Effector memory CD4-positive, alpha-beta T cell (primary cell): Measurements from ENCODE around the gene CXCR4.
"Not testable (repeated sequence)": the region's sequence is repeated elsewhere in the genome, so short reads cannot be mapped to it uniquely, and the experiment has no call there.

Source experiments
- DNase-seq, 3 donors: peaks; one replicate each; pipeline ENCODE4 v3.0.0-alpha.2; 2020
- H3K27ac ChIP-seq: 2 replicates; pipeline ENCODE4 v1.7.0; 2013; ENCODE audit warnings: mild to moderate bottlenecking, low read length, moderate library complexity; ENCODE audit not compliant: insufficient read depth, poor library complexity, severe bottlenecking
- H3K27me3 ChIP-seq: replicated peaks from 2 replicates; pipeline ENCODE4 v1.7.0; 2013; ENCODE audit warnings: mild to moderate bottlenecking, low read length; ENCODE audit not compliant: insufficient read depth, control insufficient read depth, poor library complexity, severe bottlenecking
- H3K36me3 ChIP-seq: 2 replicates; pipeline ENCODE4 v1.7.0; 2013; ENCODE audit warnings: mild to moderate bottlenecking, low read length, moderate library complexity; ENCODE audit not compliant: control insufficient read depth, insufficient read depth
- H3K4me1 ChIP-seq: 2 replicates; pipeline ENCODE4 v1.7.0; 2013; ENCODE audit warnings: low read length, mild to moderate bottlenecking; ENCODE audit not compliant: control insufficient read depth, insufficient read depth, poor library complexity, severe bottlenecking
- H3K4me3 ChIP-seq: 2 replicates; pipeline ENCODE4 v1.7.0; 2013; ENCODE audit warnings: low read length, low read depth, mild to moderate bottlenecking; ENCODE audit not compliant: insufficient read depth, poor library complexity, severe bottlenecking
- H3K9me3 ChIP-seq: 2 replicates; pipeline ENCODE4 v1.7.0; 2013; ENCODE audit warnings: mild to moderate bottlenecking, low read length, moderate library complexity; ENCODE audit not compliant: control insufficient read depth

Gene CXCR4

GRCh38 chr2:136104977-136105376, 13.0 kb downstream of the CXCR4 start:
- Histone ChIP-seq H3K4me3 (no peak overlapping the region), H3K9me3 (no peaks in the 10 kb centered on the region), H3K36me3 (no peaks in the 10 kb centered on the region), H3K4me1 (no peaks in the 10 kb centered on the region), H3K27ac (no peak overlapping the region), H3K27me3 (no peaks in the 10 kb centered on the region)
- DNase-seq, result no peak

- DNase-seq, result no peak
- no peaks in the 10 kb centered on the region for H3K9me3 ChIP-seq
- no peak overlapping the region for H3K4me3 ChIP-seq
- H3K27me3 ChIP-seq, result no peaks in the 10 kb centered on the region
- no peak overlapping the region for H3K27ac ChIP-seq
- no peaks in the 10 kb centered on the region for H3K36me3 ChIP-seq
- no peaks in the 10 kb centered on the region for H3K4me1 ChIP-seq
Observed at GRCh38 chr2:136101042-136101441, 16.9 kb downstream of the CXCR4 start.

- Histone ChIP-seq H3K36me3 (no peaks in the 10 kb centered on the region), H3K27ac (no peak overlapping the region), H3K4me3 (no peak overlapping the region), H3K4me1 (no peaks in the 10 kb centered on the region), H3K27me3 (no peaks in the 10 kb centered on the region), H3K9me3 (no peaks in the 10 kb centered on the region)
- no peak for DNase-seq
Observed at GRCh38 chr2:136098441-136098840, 19.5 kb downstream of the CXCR4 start.

GRCh38 chr2:136093583-136093982, 24.4 kb downstream of the CXCR4 start:
- no peaks in the 10 kb centered on the region for H3K36me3 ChIP-seq
- H3K9me3 ChIP-seq, result no peaks in the 10 kb centered on the region
- no peaks in the 10 kb centered on the region for H3K27me3 ChIP-seq
- no peak for DNase-seq
- H3K4me3 ChIP-seq, result no peak overlapping the region
- H3K4me1 ChIP-seq, result no peaks in the 10 kb centered on the region
- H3K27ac ChIP-seq, result no peak overlapping the region

GRCh38 chr2:136091899-136092298, 26.1 kb downstream of the CXCR4 start:
- no peaks in the 10 kb centered on the region for H3K27me3 ChIP-seq
- H3K4me1 ChIP-seq, result no peaks in the 10 kb centered on the region
- DNase-seq, result no peak
- H3K36me3 ChIP-seq, result no peaks in the 10 kb centered on the region
- H3K27ac ChIP-seq, result no peak overlapping the region
- H3K9me3 ChIP-seq, result no peaks in the 10 kb centered on the region
- H3K4me3 ChIP-seq, result no peak overlapping the region

- H3K4me1 ChIP-seq, H3K27ac ChIP-seq, H3K4me3 ChIP-seq, DNase-seq, H3K9me3 ChIP-seq, H3K27me3 ChIP-seq, H3K36me3 ChIP-seq: not testable (repeated sequence)
Observed at GRCh38 chr2:136087901-136088460, 30.0 kb downstream of the CXCR4 start.

GRCh38 chr2:136086253-136087016, 31.5 kb downstream of the CXCR4 start:
- no peak overlapping the region for H3K4me3 ChIP-seq
- H3K27ac ChIP-seq, result no peak overlapping the region
- H3K9me3 ChIP-seq, result no peaks in the 10 kb centered on the region
- H3K4me1 ChIP-seq, result no peaks in the 10 kb centered on the region
- no peaks in the 10 kb centered on the region for H3K36me3 ChIP-seq
- H3K27me3 ChIP-seq, result no peaks in the 10 kb centered on the region
- DNase-seq, result no peak

GRCh38 chr2:136085453-136086209, 32.3 kb downstream of the CXCR4 start:
- Histone ChIP-seq H3K4me3 (no peak overlapping the region), H3K4me1 (no peaks in the 10 kb centered on the region), H3K27me3 (no peaks in the 10 kb centered on the region), H3K36me3 (no peaks in the 10 kb centered on the region), H3K9me3 (no peaks in the 10 kb centered on the region), H3K27ac (no peak overlapping the region)
- no peak for DNase-seq

- no peaks in the 10 kb centered on the region for H3K9me3 ChIP-seq
- H3K4me1 ChIP-seq, result no peaks in the 10 kb centered on the region
- no peak for DNase-seq
- no peaks in the 10 kb centered on the region for H3K36me3 ChIP-seq
- no peak overlapping the region for H3K27ac ChIP-seq
- H3K27me3 ChIP-seq, result no peaks in the 10 kb centered on the region
- no peak overlapping the region for H3K4me3 ChIP-seq
Observed at GRCh38 chr2:136081582-136082210, 36.3 kb downstream of the CXCR4 start.

- no peak overlapping the region for H3K4me3 ChIP-seq
- no peaks in the 10 kb centered on the region for H3K4me1 ChIP-seq
- no peaks in the 10 kb centered on the region for H3K9me3 ChIP-seq
- no peak overlapping the region for H3K27ac ChIP-seq
- no peak for DNase-seq
- H3K27me3 ChIP-seq, result no peaks in the 10 kb centered on the region
- no peaks in the 10 kb centered on the region for H3K36me3 ChIP-seq
Observed at GRCh38 chr2:136080114-136080513, 37.8 kb downstream of the CXCR4 start.
